AG08395 (cell line): ENCODE results near the gene C12orf57.

ENCODE experiments used
- DNase-seq: peaks from one replicate; pipeline ENCODE4 v3.0.0; 2012; ENCODE audit warnings: mixed read lengths, low spot score

The C12orf57 gene

GRCh38 chr12:6953442-6954315 is 9.9 kb downstream of the C12orf57 start:
- peak; percentile 65 for DNase-seq

DNA sequence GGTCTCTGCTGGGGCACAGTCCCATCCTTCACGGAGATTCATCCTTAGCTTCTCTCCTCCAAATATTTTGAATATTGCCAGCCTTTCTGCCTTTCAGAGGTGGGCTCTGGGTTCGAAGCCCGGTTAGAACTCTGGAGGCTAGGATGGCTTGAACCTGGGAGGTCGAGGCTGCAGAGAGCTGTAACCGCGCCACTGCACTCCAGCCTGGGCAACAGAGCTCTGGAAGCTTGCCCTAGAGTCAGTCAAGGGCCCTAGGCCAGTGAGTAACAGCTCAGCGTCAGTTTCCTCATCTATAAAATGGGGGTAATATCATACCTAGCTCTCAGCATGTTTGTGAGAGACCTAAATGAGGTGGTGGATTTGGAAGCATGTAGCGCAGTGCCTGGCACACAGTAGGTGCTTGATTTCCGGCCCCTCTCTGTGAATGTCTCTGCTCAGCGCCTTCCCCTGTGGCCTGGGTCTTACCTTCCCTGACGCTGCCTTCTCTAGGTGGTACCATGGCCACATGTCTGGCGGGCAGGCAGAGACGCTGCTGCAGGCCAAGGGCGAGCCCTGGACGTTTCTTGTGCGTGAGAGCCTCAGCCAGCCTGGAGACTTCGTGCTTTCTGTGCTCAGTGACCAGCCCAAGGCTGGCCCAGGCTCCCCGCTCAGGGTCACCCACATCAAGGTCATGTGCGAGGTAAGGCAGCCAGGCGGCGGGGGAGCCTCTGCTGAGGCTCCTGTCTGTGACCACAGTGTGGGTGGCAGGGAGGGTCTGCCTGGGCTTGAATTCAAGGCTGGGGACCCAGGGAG is 10.7 kb downstream of the C12orf57 start:
- DNase-seq: no peak

GRCh38 chr12:6955108-6956020 is 11.5 kb downstream of the C12orf57 start:
- no peak for DNase-seq

- no peak for DNase-seq
Observed at GRCh38 chr12:6956021-6956727, 12.4 kb downstream of the C12orf57 start.

- no peak for DNase-seq
Observed at GRCh38 chr12:6957151-6957701, 13.4 kb downstream of the C12orf57 start.

DNA sequence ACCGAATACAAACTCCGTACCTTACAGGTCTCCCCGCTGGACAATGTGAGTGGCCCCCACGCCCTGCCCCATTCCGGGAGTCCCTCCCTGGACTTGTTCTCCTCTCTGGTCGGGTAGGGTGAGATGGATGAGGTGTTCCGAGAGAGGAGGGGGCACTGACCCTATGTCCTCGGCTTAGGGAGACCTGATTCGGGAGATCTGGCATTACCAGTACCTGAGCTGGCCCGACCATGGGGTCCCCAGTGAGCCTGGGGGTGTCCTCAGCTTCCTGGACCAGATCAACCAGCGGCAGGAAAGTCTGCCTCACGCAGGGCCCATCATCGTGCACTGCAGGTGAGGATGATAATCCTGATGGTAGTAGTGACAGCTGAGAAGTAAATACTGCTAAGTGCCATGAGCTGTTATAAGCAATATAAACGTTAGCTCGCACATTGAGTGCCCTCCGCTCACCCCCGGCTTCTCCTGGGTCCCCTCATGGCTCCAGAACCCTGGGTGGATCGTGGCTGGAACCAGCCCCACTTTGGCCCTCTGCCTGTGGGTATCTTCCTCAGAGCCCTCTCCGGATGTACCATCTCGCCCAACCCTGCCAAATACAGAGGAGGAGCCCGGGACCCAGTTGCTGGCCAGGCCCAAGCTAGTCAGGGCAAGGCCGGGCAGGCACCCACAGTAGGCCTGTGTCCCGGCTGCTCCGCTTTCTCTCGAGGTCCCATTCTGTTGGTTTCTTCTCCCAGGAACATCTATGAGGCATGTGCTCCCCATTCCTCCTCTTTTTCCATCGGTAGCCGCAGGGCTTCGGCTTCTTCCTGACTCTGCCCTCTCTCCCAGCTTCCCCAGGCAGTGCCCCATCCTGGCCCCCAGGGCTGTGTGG is 14.2 kb downstream of the C12orf57 start:
- DNase-seq: no peak

DNA sequence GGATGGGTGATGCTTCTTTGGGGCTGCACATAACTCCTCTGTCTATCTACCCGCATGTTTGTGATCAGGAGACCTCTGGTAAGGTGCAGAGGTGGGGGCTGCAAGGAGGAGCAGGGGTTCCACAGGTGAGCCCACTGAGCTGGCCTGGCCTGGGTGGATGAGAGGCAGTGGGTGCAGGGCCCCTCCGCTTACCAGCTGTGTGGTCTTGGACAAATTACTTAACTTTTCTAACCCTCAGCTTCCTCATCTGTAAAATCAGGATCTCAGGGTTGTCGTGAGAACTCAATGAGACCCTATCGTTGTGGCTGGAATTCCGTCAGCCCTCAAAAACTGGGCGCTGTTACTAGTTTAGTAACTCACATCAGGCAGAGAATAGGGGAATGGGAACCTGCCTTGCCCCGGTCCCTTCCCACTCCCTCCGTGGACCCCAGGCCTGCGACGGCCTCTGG is 14.8 kb downstream of the C12orf57 start:
- DNase-seq: no peak

DNA sequence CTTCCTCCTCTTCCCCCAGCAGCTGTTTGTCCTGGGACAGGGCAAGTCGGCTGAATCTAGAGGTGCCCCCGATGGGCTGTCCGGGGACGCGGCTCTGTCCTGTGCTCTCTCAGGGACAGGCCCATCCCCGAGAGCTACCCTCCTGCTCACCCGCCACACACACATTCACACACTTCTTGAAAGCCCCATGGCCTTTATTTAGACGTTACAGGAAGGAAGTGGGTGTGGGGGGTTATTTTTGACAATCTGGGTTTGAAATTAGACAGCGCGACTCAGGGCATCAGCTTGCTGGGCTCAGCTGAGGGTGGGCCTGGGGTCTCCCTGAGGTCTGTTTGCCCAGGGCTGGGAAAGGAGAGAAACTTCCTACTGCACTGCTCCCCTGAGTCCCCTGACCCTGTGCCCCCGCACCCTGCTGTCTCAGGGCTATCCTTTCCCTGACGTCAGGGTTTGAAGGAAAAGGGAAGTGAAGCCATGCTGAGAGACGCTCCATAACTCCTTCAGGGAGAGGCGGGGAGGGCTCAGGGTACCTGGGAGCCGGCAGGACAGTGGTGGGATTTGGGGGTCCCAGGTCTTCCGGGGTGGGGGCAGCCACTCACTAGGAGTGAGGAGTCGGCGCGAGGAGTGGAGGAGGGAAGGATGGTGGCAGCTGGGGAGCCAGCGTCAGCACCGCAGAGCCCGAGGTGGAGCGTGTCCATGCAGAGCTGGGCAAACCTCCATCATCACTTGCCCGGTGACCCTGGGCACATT is 15.4 kb downstream of the C12orf57 start:
- no peak for DNase-seq

GRCh38 chr12:6959805-6960592 is 16.2 kb downstream of the C12orf57 start:
- no peak for DNase-seq

- DNase-seq: peak; percentile 17
Observed at GRCh38 chr12:6960593-6961277, 16.9 kb downstream of the C12orf57 start.

DNA sequence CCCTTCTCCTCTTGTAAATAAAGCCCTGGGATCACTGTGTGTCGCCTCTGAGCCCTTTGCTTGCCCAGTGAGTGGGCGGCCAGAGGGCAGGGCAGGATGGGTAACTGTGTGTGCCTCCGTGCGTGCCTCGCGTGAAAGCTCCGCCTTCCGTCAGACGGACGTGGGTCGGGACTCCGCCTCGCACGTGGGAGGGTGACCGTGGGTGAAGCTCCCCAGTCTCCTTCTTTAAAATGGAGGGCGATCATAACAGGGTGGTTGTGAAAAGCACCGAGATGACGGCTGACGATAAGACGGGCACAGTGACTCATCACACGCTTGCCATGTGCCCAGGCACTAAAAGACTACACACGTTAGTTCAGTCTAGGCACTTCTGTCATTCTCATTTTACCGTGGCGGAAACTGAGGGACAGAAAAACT is 17.5 kb downstream of the C12orf57 start:
- peak; percentile 68 for DNase-seq

- DNase-seq: peak; percentile 74
Observed at GRCh38 chr12:6961695-6962284, 18.0 kb downstream of the C12orf57 start.

- no peak for DNase-seq
Observed at GRCh38 chr12:6962285-6963015, 18.6 kb downstream of the C12orf57 start.

GRCh38 chr12:6963016-6963731 is 19.4 kb downstream of the C12orf57 start:
- no peak for DNase-seq

DNA sequence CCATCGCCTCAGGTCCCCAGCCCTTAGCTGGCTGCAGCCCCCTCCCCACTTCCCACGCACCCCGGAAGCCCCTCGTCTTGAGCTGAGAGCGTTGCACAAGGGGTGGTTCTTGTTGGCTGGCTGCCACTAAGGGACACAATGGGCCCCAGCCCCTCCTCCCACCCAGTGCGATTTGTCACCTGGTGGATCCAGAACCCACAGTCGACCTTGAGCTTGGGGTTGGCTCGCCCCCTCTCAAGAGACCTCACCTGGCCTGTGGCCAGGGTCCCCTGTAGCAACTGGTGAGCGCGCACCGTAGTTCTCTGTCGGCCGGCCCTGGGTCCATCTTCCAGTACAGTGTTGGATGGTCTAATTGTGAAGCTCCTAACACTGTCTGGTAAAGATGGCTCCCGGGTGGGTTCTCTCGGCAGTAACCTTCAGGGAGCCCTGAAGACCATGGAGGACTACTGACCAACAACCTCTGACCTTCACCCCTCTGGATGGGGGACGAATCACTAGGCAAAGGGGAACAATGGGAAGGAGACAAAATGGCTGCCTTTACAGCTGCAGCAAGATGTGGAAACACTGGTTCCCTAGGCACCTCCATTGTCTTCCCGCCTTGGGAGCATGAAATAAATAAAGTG is 20.1 kb downstream of the C12orf57 start:
- no peak for DNase-seq

DNA sequence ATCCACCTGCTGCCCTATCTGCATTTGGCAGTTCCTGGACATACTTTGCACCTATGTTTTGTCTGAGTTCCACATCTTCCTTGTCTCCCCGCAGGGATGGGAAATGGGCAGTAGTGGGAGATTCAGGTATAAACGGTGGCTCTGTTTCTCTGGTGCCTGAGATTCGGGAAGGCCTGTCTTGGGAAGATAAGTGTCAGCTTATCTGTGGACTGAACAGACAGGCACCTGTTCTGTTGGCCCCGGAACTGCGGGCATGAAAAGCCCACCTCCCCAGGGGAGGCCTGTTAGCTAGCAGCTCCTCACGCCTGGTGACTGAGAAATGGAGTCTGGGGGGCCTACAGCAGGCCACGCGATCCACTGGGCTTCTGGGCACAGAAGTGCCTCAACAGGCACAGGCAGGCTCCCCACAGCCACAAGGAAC is 20.8 kb downstream of the C12orf57 start:
- no peak for DNase-seq
